ENCODE data around the gene RHEBL1. TPM values are rescaled to one million over a fixed set of nuclear protein-coding genes. Genes with fewer than 3 reads are reported as not detected.

RHEBL1 gene
- total RNA-seq, 1 donor from 2014 or later: not detected

DNA sequence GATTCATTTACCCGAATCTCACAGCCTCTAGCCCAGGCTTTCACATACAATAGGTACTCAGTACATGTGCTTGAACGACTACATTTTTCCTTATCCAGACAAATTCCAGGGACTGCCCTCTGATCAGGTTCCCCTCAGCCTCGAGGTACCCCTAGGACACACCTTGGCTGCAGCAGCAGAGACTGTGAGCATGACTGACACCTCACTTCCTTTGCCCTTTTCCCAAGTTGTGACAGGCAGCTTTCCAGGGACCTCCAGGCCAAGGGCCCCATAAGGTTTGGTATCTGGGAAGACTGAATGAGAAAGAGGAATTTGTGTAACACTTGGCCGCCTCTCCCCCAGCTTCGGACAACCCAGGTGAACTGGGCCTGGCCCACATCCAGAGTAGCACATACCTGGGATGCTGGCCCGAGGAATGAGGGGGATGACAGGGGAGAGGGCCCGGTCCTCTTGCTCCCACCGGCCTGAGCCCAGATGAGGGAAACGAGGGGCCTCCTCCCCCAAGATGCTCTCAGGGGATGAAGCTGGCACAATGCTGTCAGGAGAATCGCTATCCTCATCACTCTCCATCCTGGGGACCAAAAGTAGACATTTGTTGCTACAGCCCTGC lies 41.0 kb downstream of the RHEBL1 start:
- TF ChIP-seq, protein P1, sequence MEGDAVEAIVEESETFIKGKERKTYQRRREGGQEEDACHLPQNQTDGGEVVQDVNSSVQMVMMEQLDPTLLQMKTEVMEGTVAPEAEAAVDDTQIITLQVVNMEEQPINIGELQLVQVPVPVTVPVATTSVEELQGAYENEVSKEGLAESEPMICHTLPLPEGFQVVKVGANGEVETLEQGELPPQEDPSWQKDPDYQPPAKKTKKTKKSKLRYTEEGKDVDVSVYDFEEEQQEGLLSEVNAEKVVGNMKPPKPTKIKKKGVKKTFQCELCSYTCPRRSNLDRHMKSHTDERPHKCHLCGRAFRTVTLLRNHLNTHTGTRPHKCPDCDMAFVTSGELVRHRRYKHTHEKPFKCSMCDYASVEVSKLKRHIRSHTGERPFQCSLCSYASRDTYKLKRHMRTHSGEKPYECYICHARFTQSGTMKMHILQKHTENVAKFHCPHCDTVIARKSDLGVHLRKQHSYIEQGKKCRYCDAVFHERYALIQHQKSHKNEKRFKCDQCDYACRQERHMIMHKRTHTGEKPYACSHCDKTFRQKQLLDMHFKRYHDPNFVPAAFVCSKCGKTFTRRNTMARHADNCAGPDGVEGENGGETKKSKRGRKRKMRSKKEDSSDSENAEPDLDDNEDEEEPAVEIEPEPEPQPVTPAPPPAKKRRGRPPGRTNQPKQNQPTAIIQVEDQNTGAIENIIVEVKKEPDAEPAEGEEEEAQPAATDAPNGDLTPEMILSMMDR (IDR thresholded peaks at IDR 0.05; ENCODE audit: borderline replicate concordance): no peak
- DNase-seq: no peak
- no peak overlapping the region for H3K4me3 ChIP-seq
- H3K36me3 ChIP-seq: peaks cover 96% of the 10 kb centered on the region
- no peaks in the 10 kb centered on the region for H3K27me3 ChIP-seq (ENCODE audit: low read depth)
- no peak overlapping the region for H3K27ac ChIP-seq (replicated peaks)
- H3K4me1 ChIP-seq: peaks cover 14% of the 10 kb centered on the region
- no peaks in the 10 kb centered on the region for H3K9me3 ChIP-seq (replicated peaks)
- intact Hi-C loops (cut with micrococcal nuclease): no loop called here

DNA sequence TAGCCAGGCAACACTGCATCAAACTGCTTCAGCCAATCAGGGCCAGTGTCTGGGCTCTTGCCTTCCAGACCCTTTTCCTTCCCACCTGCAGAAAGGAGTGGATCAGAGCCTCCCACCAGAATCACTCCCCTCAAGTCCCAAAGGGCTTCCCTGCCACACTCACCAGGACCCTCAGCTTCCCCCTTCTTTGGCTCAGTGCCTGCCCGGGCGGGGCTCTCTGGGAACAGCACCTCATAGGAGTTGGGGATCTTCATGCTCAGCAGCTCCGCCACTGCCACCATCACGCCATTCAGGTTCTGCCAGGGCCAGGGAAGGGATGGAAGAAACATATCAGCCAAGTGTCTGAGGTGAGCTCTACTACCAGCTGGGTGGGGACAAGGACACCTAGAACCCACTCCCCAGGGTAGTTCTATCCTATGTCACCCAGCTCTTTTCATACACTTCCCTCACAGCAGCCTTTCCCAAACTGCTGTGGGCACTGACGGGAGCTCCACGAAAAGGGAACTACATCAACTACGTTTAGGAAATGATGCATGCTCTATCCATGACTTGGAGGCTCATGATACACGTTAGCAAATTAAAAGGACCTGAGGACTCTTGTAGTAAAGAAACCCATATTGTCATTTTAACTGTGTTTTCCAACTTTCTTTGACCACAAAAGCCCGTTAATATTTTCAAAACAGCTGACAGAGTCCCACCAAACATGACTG lies 41.8 kb downstream of the RHEBL1 start:
- H3K27me3 ChIP-seq (ENCODE audit: low read depth): no peaks in the 10 kb centered on the region
- H3K9me3 ChIP-seq (replicated peaks): no peaks in the 10 kb centered on the region
- peaks cover 8% of the 10 kb centered on the region for H3K4me1 ChIP-seq
- H3K27ac ChIP-seq (replicated peaks): no peak overlapping the region
- TF ChIP-seq, protein P1 (IDR thresholded peaks at IDR 0.05; ENCODE audit: borderline replicate concordance): no peak
- DNase-seq: no peak
- H3K4me3 ChIP-seq: no peak overlapping the region
- H3K36me3 ChIP-seq: peaks cover 96% of the 10 kb centered on the region
- intact Hi-C loops (cut with micrococcal nuclease): no loop called here

DNA sequence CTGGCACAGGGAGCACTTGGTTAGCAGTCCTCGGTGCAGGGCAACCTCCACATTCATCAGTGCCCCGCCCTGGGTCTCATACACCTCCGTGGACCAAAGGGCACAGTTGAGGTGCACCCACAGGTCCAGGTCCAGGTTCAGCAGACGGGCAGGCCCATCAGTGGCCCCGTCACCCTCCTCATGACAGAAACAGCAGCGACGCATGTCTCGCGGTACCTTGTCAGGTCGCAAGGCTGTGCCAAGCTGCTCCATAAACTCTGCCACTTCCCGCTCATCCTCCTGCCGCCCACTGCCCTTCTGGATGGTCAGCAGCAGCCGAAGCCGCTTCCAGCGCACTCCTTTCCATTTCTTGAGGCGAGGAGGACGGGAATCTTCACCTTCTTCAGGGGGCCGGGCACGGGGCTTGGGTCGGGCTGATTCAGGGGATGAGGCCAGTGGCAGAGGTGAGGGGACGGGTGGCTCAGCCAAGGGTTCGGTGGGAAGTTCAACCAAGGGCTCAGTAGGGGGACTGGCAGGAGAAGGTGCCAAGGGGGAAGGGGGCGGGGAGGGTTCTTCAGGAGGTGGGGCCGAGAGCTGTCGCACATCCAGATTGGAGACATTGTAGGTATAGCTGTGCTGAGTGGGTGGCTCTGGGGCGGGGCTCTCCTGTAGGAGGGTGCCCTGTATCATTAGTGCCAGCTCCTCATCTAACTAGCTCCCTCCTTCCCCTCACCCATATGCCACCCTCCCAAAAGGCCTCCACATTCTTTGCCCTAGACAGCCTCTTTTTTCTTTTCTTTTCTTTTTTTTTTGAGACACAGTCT lies 42.9 kb downstream of the RHEBL1 start:
- no peak overlapping the region for H3K27ac ChIP-seq (replicated peaks)
- TF ChIP-seq, protein P1 (IDR thresholded peaks at IDR 0.05; ENCODE audit: borderline replicate concordance): no peak
- peaks cover 2% of the 10 kb centered on the region for H3K4me1 ChIP-seq
- no peak overlapping the region for H3K4me3 ChIP-seq
- no peak for DNase-seq
- H3K36me3 ChIP-seq: peaks cover 96% of the 10 kb centered on the region
- H3K9me3 ChIP-seq (replicated peaks): no peaks in the 10 kb centered on the region
- H3K27me3 ChIP-seq (ENCODE audit: low read depth): no peaks in the 10 kb centered on the region
- intact Hi-C loops (cut with micrococcal nuclease): no loop called here

GRCh38 chr12:49026101-49026500 lies 43.7 kb downstream of the RHEBL1 start:
- TF ChIP-seq, protein P1 (IDR thresholded peaks at IDR 0.05; ENCODE audit: borderline replicate concordance): no peak
- peaks cover 96% of the 10 kb centered on the region for H3K36me3 ChIP-seq
- H3K4me1 ChIP-seq: no peaks in the 10 kb centered on the region
- no peak overlapping the region for H3K27ac ChIP-seq (replicated peaks)
- no peak overlapping the region for H3K4me3 ChIP-seq
- no peaks in the 10 kb centered on the region for H3K27me3 ChIP-seq (ENCODE audit: low read depth)
- no peak for DNase-seq
- no peaks in the 10 kb centered on the region for H3K9me3 ChIP-seq (replicated peaks)
- intact Hi-C loops (cut with micrococcal nuclease): no loop called here

DNA sequence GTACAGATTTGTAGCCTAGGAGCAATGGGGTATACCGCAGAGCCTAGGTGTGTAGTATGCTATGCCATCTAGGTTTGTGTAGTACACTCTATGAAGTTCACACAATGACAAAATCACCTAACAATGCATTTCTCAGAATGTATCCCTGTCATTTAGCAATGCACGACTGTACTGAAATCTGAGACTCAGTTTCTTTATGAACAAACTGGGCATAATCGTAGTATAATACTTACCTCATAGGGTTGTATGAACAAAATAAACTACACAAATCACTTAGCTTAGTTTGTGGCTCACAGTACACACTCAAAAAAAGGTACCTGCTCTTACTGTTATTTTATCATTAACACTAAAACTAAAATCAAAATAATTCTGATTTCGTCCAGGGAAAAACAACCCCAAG lies 44.3 kb downstream of the RHEBL1 start:
- intact Hi-C loops (cut with micrococcal nuclease): no loop called here
- H3K4me3 ChIP-seq: no peak overlapping the region
- H3K9me3 ChIP-seq (replicated peaks): no peaks in the 10 kb centered on the region
- H3K36me3 ChIP-seq: peaks cover 98% of the 10 kb centered on the region
- H3K27ac ChIP-seq (replicated peaks): no peak overlapping the region
- TF ChIP-seq, protein P1 (IDR thresholded peaks at IDR 0.05; ENCODE audit: borderline replicate concordance): no peak
- no peaks in the 10 kb centered on the region for H3K4me1 ChIP-seq
- H3K27me3 ChIP-seq (ENCODE audit: low read depth): no peaks in the 10 kb centered on the region
- DNase-seq: no peak

All from left ventricle myocardium inferior (tissue), 1 donor.